ENCODE measurements around the gene AP3S2.
"Not testable (repeated sequence)": the region's sequence is repeated elsewhere in the genome, so short reads cannot be mapped to it uniquely, and the experiment has no call there.

AP3S2 gene

DNA sequence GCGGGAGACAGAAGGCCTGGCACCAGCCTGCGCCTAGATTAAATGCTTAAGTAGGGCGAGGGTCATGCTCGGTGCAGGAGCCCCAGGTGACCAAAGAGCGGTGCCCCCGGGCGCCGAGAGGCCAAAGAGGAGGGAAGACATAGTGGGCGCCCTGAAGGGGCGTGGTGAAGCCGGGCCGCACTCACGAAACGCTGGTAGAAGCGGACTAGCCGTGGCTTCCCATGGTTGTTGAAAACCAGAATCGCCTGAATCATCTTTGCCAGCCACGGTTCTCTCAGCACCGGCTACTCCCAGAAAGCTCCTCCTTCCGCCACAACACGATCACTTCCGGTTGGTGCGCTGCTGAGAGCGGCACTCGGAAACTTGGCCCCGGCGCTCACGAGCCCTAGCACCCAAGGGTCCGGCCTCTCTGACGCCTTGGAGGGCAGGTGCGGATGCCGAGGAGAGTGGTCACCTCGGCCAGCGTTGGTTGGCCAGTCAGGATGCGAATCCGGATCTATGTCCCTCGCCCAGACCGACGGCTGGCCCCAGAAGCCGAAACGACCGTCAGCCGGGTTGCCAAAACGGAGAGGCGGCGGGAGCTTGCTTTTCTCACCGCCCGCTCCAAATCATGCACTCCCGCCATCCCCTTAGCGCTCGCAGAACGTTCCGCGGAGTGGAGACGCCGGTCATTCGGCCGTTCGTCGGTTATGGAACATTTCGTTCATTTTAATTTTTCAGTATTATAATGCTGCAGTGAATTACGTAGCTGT is at the start of gene AP3S2:
TSS of gene AP3S2 (minus strand) at position 299 of the 752 bp plus-strand sequence. CDS start at position 254, 45 bp downstream.
- H3K27ac ChIP-seq: peak within 1 kb of the TSS; percentile 94
- TF ChIP-seq, protein P1, sequence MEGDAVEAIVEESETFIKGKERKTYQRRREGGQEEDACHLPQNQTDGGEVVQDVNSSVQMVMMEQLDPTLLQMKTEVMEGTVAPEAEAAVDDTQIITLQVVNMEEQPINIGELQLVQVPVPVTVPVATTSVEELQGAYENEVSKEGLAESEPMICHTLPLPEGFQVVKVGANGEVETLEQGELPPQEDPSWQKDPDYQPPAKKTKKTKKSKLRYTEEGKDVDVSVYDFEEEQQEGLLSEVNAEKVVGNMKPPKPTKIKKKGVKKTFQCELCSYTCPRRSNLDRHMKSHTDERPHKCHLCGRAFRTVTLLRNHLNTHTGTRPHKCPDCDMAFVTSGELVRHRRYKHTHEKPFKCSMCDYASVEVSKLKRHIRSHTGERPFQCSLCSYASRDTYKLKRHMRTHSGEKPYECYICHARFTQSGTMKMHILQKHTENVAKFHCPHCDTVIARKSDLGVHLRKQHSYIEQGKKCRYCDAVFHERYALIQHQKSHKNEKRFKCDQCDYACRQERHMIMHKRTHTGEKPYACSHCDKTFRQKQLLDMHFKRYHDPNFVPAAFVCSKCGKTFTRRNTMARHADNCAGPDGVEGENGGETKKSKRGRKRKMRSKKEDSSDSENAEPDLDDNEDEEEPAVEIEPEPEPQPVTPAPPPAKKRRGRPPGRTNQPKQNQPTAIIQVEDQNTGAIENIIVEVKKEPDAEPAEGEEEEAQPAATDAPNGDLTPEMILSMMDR (conservative IDR thresholded peaks at IDR 0.05): no peak; the same call in 1 of the 2 replicates

DNA sequence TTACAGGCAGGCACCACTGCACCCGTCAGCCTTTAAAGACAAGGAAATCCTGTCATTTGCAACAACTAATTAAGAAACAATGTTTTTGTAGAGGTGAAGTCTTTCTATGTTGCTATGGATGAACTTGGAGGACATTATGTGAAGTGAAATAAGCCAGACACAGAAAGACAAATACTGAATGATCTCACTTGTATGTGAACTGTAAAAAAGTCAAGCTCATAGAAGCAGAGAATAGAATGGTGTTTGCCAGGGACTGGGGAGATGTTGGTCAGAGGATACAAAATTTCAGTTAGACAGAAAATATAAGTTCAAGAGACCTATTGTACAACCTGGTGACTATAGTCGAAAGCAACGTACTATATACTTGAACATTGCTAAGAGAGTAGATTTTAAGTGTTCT is 46.1 kb upstream of the AP3S2 start:
- H3K27ac ChIP-seq: no peak overlapping the region
- TF ChIP-seq, protein P1 (conservative IDR thresholded peaks at IDR 0.05): no peak

DNA sequence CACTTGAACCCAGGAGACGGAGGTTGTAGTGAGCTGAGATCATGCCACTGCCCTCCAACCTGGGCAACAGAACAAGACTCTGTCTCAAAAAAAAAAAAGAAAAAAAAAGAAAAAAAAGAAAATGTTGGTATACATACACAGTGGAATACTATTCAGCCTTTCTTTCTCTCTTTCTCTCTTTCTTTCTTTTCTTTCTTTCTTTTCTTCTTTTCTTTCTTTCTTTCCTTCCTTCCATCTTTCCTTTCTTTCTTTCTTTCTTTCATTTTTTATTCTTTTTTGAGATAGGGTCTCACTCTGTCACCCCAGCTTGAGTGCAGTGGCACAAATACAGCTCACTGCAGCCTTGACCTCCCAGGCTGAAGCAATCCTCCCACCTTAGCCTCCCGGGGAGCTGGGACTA is 45.6 kb upstream of the AP3S2 start:
- not testable (repeated sequence) for H3K27ac ChIP-seq

DNA sequence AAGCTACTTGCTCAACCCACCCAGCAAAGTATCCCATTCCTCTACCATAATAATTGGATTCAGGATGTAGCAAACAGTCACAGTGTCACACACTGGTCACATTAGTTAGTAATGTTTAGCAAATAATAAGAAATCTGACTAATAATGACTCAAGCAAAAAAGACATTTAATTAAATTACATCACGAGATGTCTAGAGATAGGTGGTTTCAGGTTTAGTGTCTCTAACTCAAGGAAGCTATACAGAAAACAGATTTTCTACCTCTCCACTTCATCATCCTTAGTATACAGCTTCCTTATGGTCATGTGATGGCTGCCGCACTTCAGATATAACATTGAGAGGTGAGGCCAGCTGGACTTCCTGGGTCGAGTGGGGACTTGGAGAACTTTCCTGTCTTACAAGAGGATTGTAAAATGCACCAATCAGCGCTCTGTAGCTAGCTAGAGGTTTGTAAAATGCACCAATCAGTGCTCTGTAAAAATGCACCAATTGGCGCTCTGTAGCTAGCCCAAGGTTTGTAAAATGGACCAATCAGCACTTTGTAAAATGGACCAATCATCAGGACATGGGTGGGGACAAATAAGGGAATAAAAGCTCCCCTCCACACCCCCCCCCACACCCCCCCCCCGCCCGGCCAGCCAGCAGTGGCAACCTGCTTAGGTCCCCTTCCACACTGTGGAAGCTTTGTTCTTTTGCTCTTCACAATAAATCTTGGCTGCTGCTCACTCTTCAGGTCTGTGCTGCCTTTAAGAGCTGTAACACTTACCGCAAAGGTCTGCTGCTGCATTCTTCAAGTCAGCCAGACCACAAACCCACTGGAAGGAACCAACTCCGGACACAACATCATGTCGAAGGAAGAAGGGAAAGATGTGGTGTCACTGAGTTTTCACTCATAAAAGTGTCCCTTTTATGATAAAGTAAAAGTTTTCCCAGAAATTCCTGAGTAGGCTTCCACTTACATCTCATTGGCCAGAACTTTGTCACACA is 43.9 kb upstream of the AP3S2 start:
- TF ChIP-seq, protein P1 (conservative IDR thresholded peaks at IDR 0.05): no peak
- no peak overlapping the region for H3K27ac ChIP-seq

DNA sequence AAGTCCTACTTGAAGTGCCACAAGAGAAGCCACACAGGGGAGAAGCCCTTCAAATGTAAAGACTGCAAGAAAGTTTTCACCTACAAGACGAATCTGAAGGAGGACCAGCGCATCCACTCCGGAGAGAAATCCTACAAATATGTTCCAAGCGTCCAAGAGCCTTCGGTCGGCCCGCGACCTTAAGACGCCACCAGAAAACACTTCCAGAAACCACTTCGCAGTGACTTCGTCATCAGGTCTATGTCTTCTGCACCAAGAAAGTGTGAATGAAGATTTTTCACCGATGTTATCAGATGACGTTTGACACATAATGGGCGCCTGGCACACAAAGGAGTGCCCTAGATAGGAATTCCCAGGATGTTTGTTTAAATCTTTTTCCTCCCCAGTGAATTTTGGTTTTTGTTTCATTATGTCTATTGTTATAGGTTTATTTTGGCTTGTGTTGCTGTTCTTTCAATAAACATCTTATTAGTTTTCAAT is 43.0 kb upstream of the AP3S2 start:
- no peak overlapping the region for H3K27ac ChIP-seq
- TF ChIP-seq, protein P1 (conservative IDR thresholded peaks at IDR 0.05): no peak

DNA sequence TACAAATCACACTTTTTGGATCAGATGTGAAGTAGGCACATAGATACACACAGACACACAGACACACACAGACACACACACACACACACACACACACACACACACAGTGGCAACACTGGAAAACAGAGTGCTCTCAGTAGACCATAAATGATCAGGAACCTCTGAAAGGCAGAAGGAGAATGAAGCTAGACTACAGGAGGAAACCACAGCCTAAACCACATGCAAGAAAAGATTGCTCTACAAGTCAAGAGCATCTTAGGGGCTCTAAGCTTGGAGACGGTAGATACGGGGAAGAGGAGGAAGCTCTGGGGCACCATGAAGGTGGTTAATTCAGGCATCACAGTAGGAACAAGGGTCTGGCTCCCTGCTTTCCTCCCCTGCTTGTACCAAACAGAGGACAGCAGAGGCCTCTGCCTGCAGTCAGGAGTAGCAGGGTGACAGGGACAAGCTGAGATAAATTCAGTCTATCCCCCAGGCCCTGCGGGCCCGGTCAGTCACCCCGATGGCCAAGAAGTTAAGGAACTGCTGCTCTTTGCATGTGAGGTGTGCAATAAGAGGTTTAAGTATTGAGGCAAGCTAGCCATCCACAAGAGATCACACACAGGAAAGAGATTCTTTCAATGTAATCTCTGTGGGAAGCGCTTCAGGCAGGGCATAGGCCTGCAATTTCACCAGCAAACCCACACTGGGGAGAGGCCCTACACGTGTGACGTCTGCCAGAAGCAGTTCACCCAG is 42.4 kb upstream of the AP3S2 start:
- TF ChIP-seq, protein P1 (conservative IDR thresholded peaks at IDR 0.05): no peak
- peak overlapping the region; percentile 5; the same call in 1 of the 2 replicates for H3K27ac ChIP-seq

DNA sequence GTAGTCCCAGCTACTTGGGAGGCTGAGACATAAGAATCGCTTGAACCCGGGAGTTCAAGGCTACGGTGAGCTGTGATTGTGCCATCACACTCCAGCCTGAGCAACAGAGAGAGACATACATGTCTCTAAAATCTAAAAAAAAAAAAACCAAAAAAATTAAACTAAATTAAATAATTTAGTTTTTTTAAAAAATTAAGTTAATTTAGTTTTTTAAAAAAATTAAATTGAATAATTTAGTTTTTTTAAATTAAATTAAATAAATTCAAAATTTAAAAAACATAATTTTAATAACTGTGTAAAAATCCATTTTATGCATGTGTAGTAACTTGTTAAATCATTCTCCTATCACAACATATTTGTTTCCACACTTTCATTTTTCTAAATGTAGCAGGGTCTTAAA is 39.1 kb upstream of the AP3S2 start:
- TF ChIP-seq, protein P1 (conservative IDR thresholded peaks at IDR 0.05): no peak
- no peak overlapping the region for H3K27ac ChIP-seq

Measured in VCaP (cell line).